Body of pancreas (tissue), 4 donors: ENCODE data around the gene RPS5. TPM values are rescaled to one million over a fixed set of nuclear protein-coding genes. Genes with fewer than 3 reads are reported as not detected.
"Not testable (repeated sequence)": the region's sequence is repeated elsewhere in the genome, so short reads cannot be mapped to it uniquely, and the experiment has no call there.

Source experiments
- ATAC-seq: fragments of 150-250 bp; one replicate; pipeline ENCODE4 v1.9.1; 2016
- DNase-seq, 4 donors: peaks; one replicate each; pipeline ENCODE4 v3.0.0-alpha.2; 2019
- H3K27ac ChIP-seq, 4 donors: fragments of 200-600 bp; sonication (generic); 1 replicate in 3 of 4; 2 replicates in 1 of 4; pipeline versions ENCODE4 v1.5.1 to v1.6.1; 2016 to 2019; ENCODE audit warnings: mild to moderate bottlenecking in 1 of 4, mixed read lengths in 1 of 4, moderate library complexity in 1 of 4
- H3K27me3 ChIP-seq, 2 donors: fragments of 200-600 bp; sonication (generic); one replicate each; pipeline ENCODE4 v1.6.0; 2016; ENCODE audit warnings: mild to moderate bottlenecking in 1 of 2
- H3K36me3 ChIP-seq, 2 donors: fragments of 200-600 bp; sonication (generic); replicated peaks in 1 of 2; 2 replicates each; pipeline ENCODE4 v1.5.1; 2016; ENCODE audit warnings: low read depth in 2 of 2; ENCODE audit not compliant: insufficient read depth in 1 of 2
- H3K4me1 ChIP-seq: fragments of 200-600 bp; sonication (generic); one replicate; pipeline ENCODE4 v1.6.0; 2016
- H3K4me3 ChIP-seq, 2 donors: fragments of 200-600 bp; sonication (generic); 1 replicate in 1 of 2; 2 replicates in 1 of 2; pipeline ENCODE4 v1.5.1; 2016 to 2019
- H3K9me3 ChIP-seq, 3 donors: fragments of 200-600 bp; sonication (generic); 1 replicate in 2 of 3; 2 replicates in 1 of 3; pipeline ENCODE4 v1.5.1; 2016
- CTCF ChIP-seq, 7 experiments: fragments of 450-650 bp in 4 of 7; fragments of 200-600 bp in 3 of 7; sonication (generic) in 3 of 7; IDR thresholded peaks; one replicate each; pipeline ENCODE4 v1.5.1; 2016 to 2019; ENCODE audit warnings: antibody characterized with exemption in 7 of 7
- POLR2A ChIP-seq, 3 donors: fragments of 450-650 bp; IDR thresholded peaks; one replicate each; pipeline ENCODE4 v1.6.1; 2016; ENCODE audit warnings: antibody characterized with exemption in 3 of 3, mild to moderate bottlenecking in 2 of 3
- WGBS, 2 donors: methylation state at CpG; one replicate each; pipeline ENCODE4 v1.1.5; 2017; 5-methylcytosine and 5-hydroxymethylcytosine counted together
- intact Hi-C: fragments of 100-400 bp; cut with DNase I; formaldehyde crosslinking; loops from one replicate; pipeline ENCODE4 v1.15.1; 2023
- total RNA-seq, 2 donors: library from RNA; depleted of rRNA; stranded (reverse); fragments of >200 nt; gene quantifications; one replicate each; pipeline ENCODE4 v1.1.0, GENCODE V29; 2016

The RPS5 gene
- total RNA-seq, 2 donors from 2014 or later = 577 to 1,133 TPM

- Histone ChIP-seq H3K4me1 (no peaks in the 10 kb centered on the region), H3K4me3 (no peak overlapping the region), H3K27me3 (no peaks in the 10 kb centered on the region), H3K27ac (no peak overlapping the region), H3K9me3 (no peaks in the 10 kb centered on the region), H3K36me3 (no peaks in the 10 kb centered on the region)
- WGBS, 2 donors = 57 to 62% methylated on average over 10 to 14 of the region's 15 CpGs
- DNase-seq (no peak), ATAC-seq (no peak)
- no peak for TF ChIP-seq CTCF (IDR thresholded peaks at IDR 0.05)
- no peak for TF ChIP-seq POLR2A (IDR thresholded peaks at IDR 0.05)
- intact Hi-C loops = no loop called here
These were observed 14.5 kb upstream of the RPS5 start for GRCh38 chr19:58372311-58373133.

GRCh38 chr19:58374200-58374599 is 12.9 kb upstream of the RPS5 start:
- Histone ChIP-seq H3K36me3 (no peaks in the 10 kb centered on the region), H3K27ac (no peak overlapping the region), H3K27me3 (no peaks in the 10 kb centered on the region), H3K9me3 (no peaks in the 10 kb centered on the region), H3K4me1 (no peaks in the 10 kb centered on the region), H3K4me3 (no peak overlapping the region)
- intact Hi-C loops = no loop called here
- DNase-seq (no peak), ATAC-seq (no peak)
- TF ChIP-seq POLR2A (IDR thresholded peaks at IDR 0.05) (no peak), CTCF (IDR thresholded peaks at IDR 0.05) (no peak)
- WGBS, 2 donors = 83 to 94% methylated on average over 4 of the region's 4 CpGs

- peaks cover 14% of the 10 kb centered on the region for H3K4me1 ChIP-seq
- H3K36me3 ChIP-seq, DNase-seq, H3K27ac ChIP-seq, intact Hi-C loops, ATAC-seq, H3K27me3 ChIP-seq, H3K4me3 ChIP-seq, H3K9me3 ChIP-seq: not testable (repeated sequence)
- 80 to 82% methylated on average over 7 of the region's 7 CpGs for WGBS, 2 donors
These were observed 10.3 kb upstream of the RPS5 start for GRCh38 chr19:58376724-58377123.

GRCh38 chr19:58379246-58379645 is 7.8 kb upstream of the RPS5 start:
- Histone ChIP-seq H3K9me3 (no peaks in the 10 kb centered on the region), H3K27ac (no peak overlapping the region), H3K36me3 (no peaks in the 10 kb centered on the region), H3K4me1 (peaks cover 28% of the 10 kb centered on the region), H3K27me3 (no peaks in the 10 kb centered on the region), H3K4me3 (no peak overlapping the region)
- DNase-seq = no peak
- no peak for TF ChIP-seq CTCF (IDR thresholded peaks at IDR 0.05)
- intact Hi-C loops = no loop called here
- no peak for ATAC-seq
- WGBS, 2 donors = 88 to 95% methylated on average over 4 to 6 of the region's 6 CpGs

GRCh38 chr19:58380037-58380661 is 6.9 kb upstream of the RPS5 start:
- H3K9me3 ChIP-seq = no peaks in the 10 kb centered on the region
- H3K4me3 ChIP-seq = peak overlapping the region; percentile 50 to 51
- DNase-seq (no peak), ATAC-seq (no peak)
- H3K4me1 ChIP-seq = peaks cover 32% of the 10 kb centered on the region
- intact Hi-C loops = no loop called here
- H3K36me3 ChIP-seq = no peaks in the 10 kb centered on the region
- H3K27ac ChIP-seq = peak overlapping the region; percentile 82 to 93 (median 88)
- WGBS, 2 donors = 3% methylated on average over 23 to 24 of the region's 24 CpGs
- TF ChIP-seq POLR2A (IDR thresholded peaks at IDR 0.05) (no peak), CTCF (IDR thresholded peaks at IDR 0.05) (no peak)
- no peaks in the 10 kb centered on the region for H3K27me3 ChIP-seq
